ENCODE results near the gene RANGRF.
A peak's percentile ranks its signal among the peaks of the same experiment; 100 is the strongest.

The RANGRF gene

GRCh38 chr17:8253801-8254200 lies 34.7 kb upstream of the RANGRF start:
- Histone ChIP-seq H3K27me3 (ENCODE audit: insufficient read depth, insufficient read length) (no peaks in the 10 kb centered on the region), H3K4me3 (ENCODE audit: insufficient read length, low read depth) (no peak overlapping the region), H3K4me1 (ENCODE audit: insufficient read depth, insufficient read length) (no peaks in the 10 kb centered on the region), H3K9ac (ENCODE audit: insufficient read length, low read depth) (peak overlapping the region; percentile 32), H3K9me3 (ENCODE audit: insufficient read depth, low read length) (no peaks in the 10 kb centered on the region), H3K36me3 (ENCODE audit: insufficient read depth, insufficient read length, low read length) (peaks cover 53% of the 10 kb centered on the region)
- no peak for TF ChIP-seq YY1 (IDR thresholded peaks at IDR 0.05; ENCODE audit: insufficient read depth, insufficient read length)
- no peak for DNase-seq (ENCODE audit: low read depth, low spot score)

GRCh38 chr17:8254881-8255280 lies 33.6 kb upstream of the RANGRF start:
- TF ChIP-seq ZNF274 (IDR thresholded peaks at IDR 0.05; ENCODE audit: low read depth, low read length), result no peak
- TF ChIP-seq YY1 (IDR thresholded peaks at IDR 0.05; ENCODE audit: insufficient read depth, insufficient read length), result no peak
- no peak for TF ChIP-seq SUZ12 (IDR thresholded peaks at IDR 0.05; ENCODE audit: extremely low read depth, insufficient read depth, insufficient read length)
- Histone ChIP-seq H3K4me1 (ENCODE audit: insufficient read depth, insufficient read length) (no peaks in the 10 kb centered on the region), H3K9ac (ENCODE audit: insufficient read length, low read depth) (no peak overlapping the region), H3K36me3 (ENCODE audit: insufficient read depth, insufficient read length, low read length) (peaks cover 60% of the 10 kb centered on the region), H3K9me3 (ENCODE audit: insufficient read depth, low read length) (no peaks in the 10 kb centered on the region), H3K27me3 (ENCODE audit: insufficient read depth, insufficient read length) (no peaks in the 10 kb centered on the region), H3K4me3 (ENCODE audit: insufficient read length, low read depth) (no peak overlapping the region)
- DNase-seq (ENCODE audit: low read depth, low spot score), result no peak

- Histone ChIP-seq H3K4me1 (ENCODE audit: insufficient read depth, insufficient read length) (no peaks in the 10 kb centered on the region), H3K9me3 (ENCODE audit: insufficient read depth, low read length) (no peaks in the 10 kb centered on the region), H3K36me3 (ENCODE audit: insufficient read depth, insufficient read length, low read length) (peaks cover 65% of the 10 kb centered on the region), H3K4me3 (ENCODE audit: insufficient read length, low read depth) (no peak overlapping the region), H3K27me3 (ENCODE audit: insufficient read depth, insufficient read length) (no peaks in the 10 kb centered on the region), H3K9ac (ENCODE audit: insufficient read length, low read depth) (no peak overlapping the region)
- DNase-seq (ENCODE audit: low read depth, low spot score), result no peak
- TF ChIP-seq SUZ12 (IDR thresholded peaks at IDR 0.05; ENCODE audit: extremely low read depth, insufficient read depth, insufficient read length), result no peak
Measured at GRCh38 chr17:8255499-8255898, 33.0 kb upstream of the RANGRF start.

- DNase-seq (ENCODE audit: low read depth, low spot score), result no peak
- Histone ChIP-seq H3K4me3 (ENCODE audit: insufficient read length, low read depth) (no peak overlapping the region), H3K4me1 (ENCODE audit: insufficient read depth, insufficient read length) (no peaks in the 10 kb centered on the region), H3K36me3 (ENCODE audit: insufficient read depth, insufficient read length, low read length) (peaks cover 66% of the 10 kb centered on the region), H3K27me3 (ENCODE audit: insufficient read depth, insufficient read length) (no peaks in the 10 kb centered on the region), H3K9ac (ENCODE audit: insufficient read length, low read depth) (no peak overlapping the region), H3K9me3 (ENCODE audit: insufficient read depth, low read length) (no peaks in the 10 kb centered on the region)
- TF ChIP-seq ZNF274 (IDR thresholded peaks at IDR 0.05; ENCODE audit: low read depth, low read length), result no peak
- no peak for TF ChIP-seq SUZ12 (IDR thresholded peaks at IDR 0.05; ENCODE audit: extremely low read depth, insufficient read depth, insufficient read length)
Measured at GRCh38 chr17:8256291-8256690, 32.2 kb upstream of the RANGRF start.

DNA sequence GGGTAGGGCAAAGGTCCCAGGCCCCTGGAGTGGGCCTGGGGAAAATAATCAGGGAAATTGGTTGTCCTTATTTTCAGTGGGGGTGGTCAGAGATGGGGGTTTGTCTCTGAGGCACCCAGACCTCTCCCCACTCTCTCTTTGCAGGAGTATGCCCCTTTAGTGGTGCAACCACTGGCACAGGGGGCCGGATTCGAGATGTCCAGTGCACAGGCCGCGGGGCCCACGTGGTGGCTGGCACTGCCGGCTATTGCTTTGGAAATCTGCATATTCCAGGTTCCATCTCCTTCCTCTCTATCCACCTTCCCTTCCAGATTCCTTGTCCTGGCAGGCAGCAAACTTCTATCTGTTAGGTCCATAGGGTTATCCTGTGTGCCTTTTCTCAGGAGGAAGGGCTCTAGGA lies 31.8 kb upstream of the RANGRF start:
- Histone ChIP-seq H3K27me3 (ENCODE audit: insufficient read depth, insufficient read length) (no peaks in the 10 kb centered on the region), H3K36me3 (ENCODE audit: insufficient read depth, insufficient read length, low read length) (peaks cover 70% of the 10 kb centered on the region), H3K9ac (ENCODE audit: insufficient read length, low read depth) (no peak overlapping the region), H3K4me1 (ENCODE audit: insufficient read depth, insufficient read length) (no peaks in the 10 kb centered on the region), H3K4me3 (ENCODE audit: insufficient read length, low read depth) (no peak overlapping the region), H3K9me3 (ENCODE audit: insufficient read depth, low read length) (no peaks in the 10 kb centered on the region)
- no peak for TF ChIP-seq SUZ12 (IDR thresholded peaks at IDR 0.05; ENCODE audit: extremely low read depth, insufficient read depth, insufficient read length)
- TF ChIP-seq ZNF274 (IDR thresholded peaks at IDR 0.05; ENCODE audit: low read depth, low read length), result no peak
- DNase-seq (ENCODE audit: low read depth, low spot score), result no peak

DNA sequence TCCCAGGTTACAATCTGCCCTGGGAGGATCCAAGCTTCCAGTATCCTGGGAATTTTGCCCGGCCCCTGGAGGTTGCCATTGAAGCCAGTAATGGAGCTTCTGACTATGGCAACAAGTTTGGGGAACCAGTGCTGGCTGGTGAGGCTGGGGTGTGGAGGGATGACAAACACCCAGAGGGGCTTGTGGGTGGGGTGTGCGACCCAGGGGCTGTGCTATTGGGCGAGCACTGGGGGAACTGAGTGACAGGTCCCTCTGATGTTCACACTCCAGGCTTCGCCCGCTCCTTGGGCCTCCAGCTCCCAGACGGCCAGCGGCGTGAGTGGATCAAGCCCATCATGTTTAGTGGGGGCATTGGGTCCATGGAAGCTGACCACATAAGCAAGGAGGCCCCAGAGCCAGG lies 30.7 kb upstream of the RANGRF start:
- Histone ChIP-seq H3K4me1 (ENCODE audit: insufficient read depth, insufficient read length) (no peaks in the 10 kb centered on the region), H3K4me3 (ENCODE audit: insufficient read length, low read depth) (no peak overlapping the region), H3K27me3 (ENCODE audit: insufficient read depth, insufficient read length) (no peaks in the 10 kb centered on the region), H3K9me3 (ENCODE audit: insufficient read depth, low read length) (no peaks in the 10 kb centered on the region), H3K9ac (ENCODE audit: insufficient read length, low read depth) (no peak overlapping the region), H3K36me3 (ENCODE audit: insufficient read depth, insufficient read length, low read length) (peaks cover 73% of the 10 kb centered on the region)
- no peak for DNase-seq (ENCODE audit: low read depth, low spot score)
- TF ChIP-seq YY1 (IDR thresholded peaks at IDR 0.05; ENCODE audit: insufficient read depth, insufficient read length) (no peak), ZNF274 (IDR thresholded peaks at IDR 0.05; ENCODE audit: low read depth, low read length) (no peak), SUZ12 (IDR thresholded peaks at IDR 0.05; ENCODE audit: extremely low read depth, insufficient read depth, insufficient read length) (no peak)

DNA sequence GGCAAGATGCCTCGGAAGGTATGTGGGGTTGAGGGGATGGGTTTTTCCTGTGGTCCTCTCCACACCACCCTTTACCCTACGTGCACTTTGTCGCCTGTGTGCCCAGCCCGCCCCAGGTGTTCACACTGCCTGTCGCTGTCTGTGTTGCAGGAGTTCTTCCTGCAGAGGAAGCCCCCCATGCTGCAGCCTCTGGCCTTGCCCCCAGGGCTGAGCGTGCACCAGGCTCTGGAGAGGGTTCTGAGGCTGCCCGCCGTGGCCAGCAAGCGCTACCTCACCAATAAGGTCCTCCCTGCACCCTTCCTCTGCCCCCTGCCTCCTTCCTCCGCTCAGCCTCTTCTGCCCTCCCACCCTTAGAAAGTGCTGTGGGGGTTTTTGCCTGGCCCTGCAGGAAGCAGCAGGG lies 24.1 kb upstream of the RANGRF start:
- Histone ChIP-seq H3K9ac (ENCODE audit: insufficient read length, low read depth) (no peak overlapping the region), H3K4me1 (ENCODE audit: insufficient read depth, insufficient read length) (no peaks in the 10 kb centered on the region), H3K9me3 (ENCODE audit: insufficient read depth, low read length) (no peaks in the 10 kb centered on the region), H3K36me3 (ENCODE audit: insufficient read depth, insufficient read length, low read length) (peaks cover 78% of the 10 kb centered on the region), H3K27me3 (ENCODE audit: insufficient read depth, insufficient read length) (no peaks in the 10 kb centered on the region), H3K4me3 (ENCODE audit: insufficient read length, low read depth) (no peak overlapping the region)
- no peak for DNase-seq (ENCODE audit: low read depth, low spot score)
- TF ChIP-seq ZNF274 (IDR thresholded peaks at IDR 0.05; ENCODE audit: low read depth, low read length) (no peak), YY1 (IDR thresholded peaks at IDR 0.05; ENCODE audit: insufficient read depth, insufficient read length) (no peak), SUZ12 (IDR thresholded peaks at IDR 0.05; ENCODE audit: extremely low read depth, insufficient read depth, insufficient read length) (no peak)

- Histone ChIP-seq H3K4me1 (ENCODE audit: insufficient read depth, insufficient read length) (no peaks in the 10 kb centered on the region), H3K9ac (ENCODE audit: insufficient read length, low read depth) (no peak overlapping the region), H3K36me3 (ENCODE audit: insufficient read depth, insufficient read length, low read length) (peaks cover 80% of the 10 kb centered on the region), H3K9me3 (ENCODE audit: insufficient read depth, low read length) (no peaks in the 10 kb centered on the region), H3K4me3 (ENCODE audit: insufficient read length, low read depth) (no peak overlapping the region), H3K27me3 (ENCODE audit: insufficient read depth, insufficient read length) (no peaks in the 10 kb centered on the region)
- TF ChIP-seq ZNF274 (IDR thresholded peaks at IDR 0.05; ENCODE audit: low read depth, low read length), result no peak
- no peak for DNase-seq (ENCODE audit: low read depth, low spot score)
Measured at GRCh38 chr17:8264836-8265542, 23.5 kb upstream of the RANGRF start.
